Type B pancreatic cell (in vitro differentiated cells): ENCODE results near the gene COL25A1. TPM values are rescaled to one million over a fixed set of nuclear protein-coding genes. Genes with fewer than 3 reads are reported as not detected.

Experiments
- DNase-seq: peaks from one replicate; pipeline ENCODE4 v3.0.0; 2021; ENCODE audit warnings: mixed read lengths; ENCODE audit not compliant: unreplicated experiment; ENCODE audit errors: extremely low spot score
- H3K27ac Mint-ChIP-seq: 2 replicates; pipeline ENCODE4 v1.8.0; 2021; ENCODE audit warnings: mild to moderate bottlenecking, mixed read lengths
- H3K27me3 Mint-ChIP-seq: 2 replicates; pipeline ENCODE4 v1.8.0; 2021; ENCODE audit warnings: mixed read lengths
- H3K36me3 Mint-ChIP-seq: 2 replicates; pipeline ENCODE4 v1.8.0; 2021; ENCODE audit warnings: mixed read lengths
- H3K4me1 Mint-ChIP-seq: one replicate; pipeline ENCODE4 v1.8.0; 2021; ENCODE audit warnings: mixed read lengths; ENCODE audit not compliant: unreplicated experiment
- H3K4me3 Mint-ChIP-seq: 2 replicates; pipeline ENCODE4 v1.8.0; 2021; ENCODE audit warnings: mild to moderate bottlenecking, mixed read lengths
- H3K9me3 Mint-ChIP-seq: 2 replicates; pipeline ENCODE4 v1.8.0; 2021; ENCODE audit warnings: mixed read lengths
- total RNA-seq: library from RNA; stranded (reverse); gene quantifications from 2 replicates; pipeline ENCODE4 v1.2.1, GENCODE V29; 2021; ENCODE audit warnings: low replicate concordance
- TF ChIP-seq, protein P1 (sequence below): fragments of 200-600 bp; sonication (generic); conservative IDR thresholded peaks from 2 replicates; pipeline ENCODE4 v1.5.0; 2021; ENCODE audit warnings: antibody characterized with exemption, mild to moderate bottlenecking

The COL25A1 gene
- total RNA-seq, 1 donor from 2014 or later: 9.2 TPM

DNA sequence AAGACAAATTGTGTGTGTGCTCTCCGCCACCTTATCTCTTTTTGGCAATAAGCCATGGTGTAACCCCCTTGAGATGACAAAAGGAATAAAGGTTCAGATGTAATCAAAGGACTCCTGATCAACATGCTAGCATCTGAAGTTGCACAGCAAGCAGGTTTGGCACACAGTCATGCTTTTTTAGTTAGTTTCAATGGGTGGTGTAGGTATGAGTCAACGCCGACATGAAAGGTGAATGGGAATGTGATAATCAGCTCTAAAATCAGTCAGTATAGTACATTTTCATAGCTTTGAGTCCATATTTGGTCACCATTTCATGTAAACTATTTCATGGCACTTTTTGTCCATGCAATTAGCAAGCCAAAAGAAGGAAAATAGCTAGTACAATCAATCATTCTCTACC is 489.2 kb downstream of the COL25A1 start:
- no peak overlapping the region for H3K4me3 Mint-ChIP-seq
- no peaks in the 10 kb centered on the region for H3K27me3 Mint-ChIP-seq
- no peak for DNase-seq
- H3K27ac Mint-ChIP-seq: no peak overlapping the region
- TF ChIP-seq, protein P1, sequence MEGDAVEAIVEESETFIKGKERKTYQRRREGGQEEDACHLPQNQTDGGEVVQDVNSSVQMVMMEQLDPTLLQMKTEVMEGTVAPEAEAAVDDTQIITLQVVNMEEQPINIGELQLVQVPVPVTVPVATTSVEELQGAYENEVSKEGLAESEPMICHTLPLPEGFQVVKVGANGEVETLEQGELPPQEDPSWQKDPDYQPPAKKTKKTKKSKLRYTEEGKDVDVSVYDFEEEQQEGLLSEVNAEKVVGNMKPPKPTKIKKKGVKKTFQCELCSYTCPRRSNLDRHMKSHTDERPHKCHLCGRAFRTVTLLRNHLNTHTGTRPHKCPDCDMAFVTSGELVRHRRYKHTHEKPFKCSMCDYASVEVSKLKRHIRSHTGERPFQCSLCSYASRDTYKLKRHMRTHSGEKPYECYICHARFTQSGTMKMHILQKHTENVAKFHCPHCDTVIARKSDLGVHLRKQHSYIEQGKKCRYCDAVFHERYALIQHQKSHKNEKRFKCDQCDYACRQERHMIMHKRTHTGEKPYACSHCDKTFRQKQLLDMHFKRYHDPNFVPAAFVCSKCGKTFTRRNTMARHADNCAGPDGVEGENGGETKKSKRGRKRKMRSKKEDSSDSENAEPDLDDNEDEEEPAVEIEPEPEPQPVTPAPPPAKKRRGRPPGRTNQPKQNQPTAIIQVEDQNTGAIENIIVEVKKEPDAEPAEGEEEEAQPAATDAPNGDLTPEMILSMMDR: no peak
- H3K9me3 Mint-ChIP-seq: no peaks in the 10 kb centered on the region
- H3K4me1 Mint-ChIP-seq: no peaks in the 10 kb centered on the region
- no peaks in the 10 kb centered on the region for H3K36me3 Mint-ChIP-seq

DNA sequence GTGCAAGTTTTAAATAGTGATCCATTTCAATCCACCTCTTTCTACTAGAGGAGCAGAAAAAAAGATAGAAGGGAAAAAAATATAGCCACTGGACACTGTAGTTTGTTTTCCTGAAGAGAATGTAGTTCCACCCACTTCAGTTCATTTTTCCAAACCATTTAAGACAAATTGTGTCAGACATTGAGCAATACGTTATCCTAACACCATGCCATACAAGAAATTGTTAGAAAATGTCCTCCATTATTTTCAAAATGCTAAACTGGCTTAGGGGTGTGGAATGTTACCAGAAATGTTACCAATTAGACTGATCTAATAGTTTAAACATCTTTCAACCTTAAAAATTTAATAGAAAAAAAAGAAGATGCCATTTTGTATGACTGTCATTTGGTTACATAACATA is 491.0 kb downstream of the COL25A1 start:
- TF ChIP-seq, protein P1: no peak
- no peaks in the 10 kb centered on the region for H3K27me3 Mint-ChIP-seq
- H3K9me3 Mint-ChIP-seq: no peaks in the 10 kb centered on the region
- no peaks in the 10 kb centered on the region for H3K4me1 Mint-ChIP-seq
- no peak overlapping the region for H3K27ac Mint-ChIP-seq
- H3K36me3 Mint-ChIP-seq: no peaks in the 10 kb centered on the region
- no peak overlapping the region for H3K4me3 Mint-ChIP-seq
- no peak for DNase-seq

DNA sequence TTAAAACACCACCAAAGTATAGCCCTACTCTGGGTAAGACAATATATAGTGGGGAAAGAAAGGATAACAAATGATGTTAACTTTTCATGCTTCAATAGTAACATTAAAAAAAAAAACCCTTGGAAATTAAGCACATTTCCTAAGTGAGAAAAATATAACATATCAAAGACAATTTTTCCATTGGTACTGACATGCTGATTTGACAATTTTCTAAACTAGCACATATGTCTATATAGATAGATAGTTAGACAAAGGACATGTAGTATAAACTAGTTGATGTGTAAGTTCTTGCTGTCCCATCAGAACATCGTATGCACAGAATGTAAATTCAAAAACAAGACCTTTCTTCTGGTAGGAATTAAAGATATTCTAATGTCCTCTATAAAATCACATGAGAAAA is 492.4 kb downstream of the COL25A1 start:
- no peak for DNase-seq
- Mint-ChIP-seq H3K36me3 (no peaks in the 10 kb centered on the region), H3K27me3 (no peaks in the 10 kb centered on the region), H3K4me3 (no peak overlapping the region), H3K9me3 (no peaks in the 10 kb centered on the region), H3K4me1 (no peaks in the 10 kb centered on the region), H3K27ac (no peak overlapping the region)
- TF ChIP-seq, protein P1: no peak

DNA sequence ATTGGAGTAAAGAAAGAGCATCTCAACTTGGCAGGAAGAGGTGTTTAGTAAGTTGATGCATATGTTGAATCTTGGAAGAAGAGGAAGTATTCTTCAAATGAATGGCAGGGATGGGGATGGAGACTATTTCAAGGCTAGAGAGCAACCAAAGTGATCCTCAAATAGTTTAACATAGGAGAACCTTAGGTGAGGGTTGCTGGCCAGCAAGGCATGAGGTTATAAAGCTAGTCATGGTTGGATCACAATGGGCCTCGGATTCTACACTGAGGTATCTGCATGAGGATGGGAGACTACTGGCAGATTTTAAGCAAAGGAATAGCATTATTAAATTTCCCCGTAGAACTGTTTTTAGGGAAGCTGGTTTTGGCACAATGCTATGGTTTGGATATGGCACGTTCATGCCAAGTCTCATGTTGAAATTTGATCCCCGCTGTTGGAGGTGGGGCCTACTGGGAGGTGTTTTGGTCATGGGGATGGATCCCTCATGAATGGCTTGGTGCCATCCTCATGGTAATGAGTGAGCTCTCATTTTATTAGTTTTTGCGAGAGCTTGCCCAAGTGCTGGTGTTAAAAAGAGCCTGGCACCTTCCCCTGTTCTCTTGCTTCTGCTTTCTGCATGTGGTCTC is 497.7 kb downstream of the COL25A1 start:
- TF ChIP-seq, protein P1: no peak
- H3K27me3 Mint-ChIP-seq: no peaks in the 10 kb centered on the region
- H3K4me3 Mint-ChIP-seq: no peak overlapping the region
- H3K36me3 Mint-ChIP-seq: no peaks in the 10 kb centered on the region
- no peaks in the 10 kb centered on the region for H3K4me1 Mint-ChIP-seq
- no peak for DNase-seq
- no peaks in the 10 kb centered on the region for H3K9me3 Mint-ChIP-seq
- H3K27ac Mint-ChIP-seq: no peak overlapping the region

DNA sequence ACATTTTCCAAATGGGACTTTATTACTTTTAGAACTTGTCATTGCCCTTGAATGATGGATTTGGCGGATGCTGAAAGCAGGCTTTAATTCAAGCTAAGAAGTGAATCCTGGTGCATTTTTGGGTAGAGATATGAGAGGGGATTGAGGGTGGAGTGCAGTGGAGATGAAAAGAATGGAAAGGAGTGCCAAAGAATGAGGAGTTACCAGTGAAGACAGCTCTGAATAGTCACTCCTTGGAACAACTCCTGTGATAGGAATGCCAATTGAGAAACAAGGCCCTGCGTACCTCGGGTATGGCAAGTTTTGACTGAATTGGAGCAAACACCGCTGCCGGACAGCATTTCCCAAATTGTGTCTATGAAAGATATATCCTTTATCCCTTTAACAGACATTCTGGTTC is 503.2 kb downstream of the COL25A1 start:
- no peaks in the 10 kb centered on the region for H3K4me1 Mint-ChIP-seq
- H3K4me3 Mint-ChIP-seq: no peak overlapping the region
- no peak for DNase-seq
- H3K36me3 Mint-ChIP-seq: no peaks in the 10 kb centered on the region
- TF ChIP-seq, protein P1: no peak
- H3K27me3 Mint-ChIP-seq: no peaks in the 10 kb centered on the region
- peak overlapping the region; percentile 70 for H3K27ac Mint-ChIP-seq
- no peaks in the 10 kb centered on the region for H3K9me3 Mint-ChIP-seq

DNA sequence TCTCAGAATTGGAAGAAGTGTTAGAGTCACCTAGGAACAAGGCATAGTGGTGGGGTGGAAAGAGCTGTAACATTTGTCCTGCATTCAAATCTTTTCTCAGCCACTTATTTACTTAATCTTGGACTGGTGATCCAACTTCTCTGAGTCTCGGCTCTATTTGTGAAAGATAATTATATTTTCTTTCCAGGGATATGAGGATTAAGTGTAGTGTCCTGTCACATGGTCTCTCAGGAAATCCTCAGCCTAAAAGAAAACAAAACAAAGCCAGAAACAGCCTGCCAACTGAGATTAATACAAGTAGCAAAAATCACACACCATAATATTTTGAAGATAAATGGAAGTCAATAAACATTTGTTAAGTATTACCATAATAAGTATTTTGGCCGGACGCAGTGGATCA is 506.3 kb downstream of the COL25A1 start:
- Mint-ChIP-seq H3K4me3 (no peak overlapping the region), H3K27me3 (no peaks in the 10 kb centered on the region), H3K4me1 (no peaks in the 10 kb centered on the region), H3K27ac (no peak overlapping the region), H3K9me3 (no peaks in the 10 kb centered on the region), H3K36me3 (no peaks in the 10 kb centered on the region)
- DNase-seq: no peak
- TF ChIP-seq, protein P1: no peak
